ENCODE data around the gene EN2.

- TF ChIP-seq CTCF (IDR thresholded peaks at IDR 0.05) (no peak), POLR2AphosphoS5 (IDR thresholded peaks at IDR 0.05; ENCODE audit: low read depth, low read length) (no peak), SIN3A (IDR thresholded peaks at IDR 0.05; ENCODE audit: borderline replicate concordance, insufficient read depth, low read depth, low read length) (no peak), REST (IDR thresholded peaks at IDR 0.05; ENCODE audit: insufficient read depth in 1 of 2, low read depth in 2 of 2, low read length in 1 of 2) (no peak), TCF7L2 (IDR thresholded peaks at IDR 0.05; ENCODE audit: low read depth, low read length) (no peak)
Measured at GRCh38 chr7:155447603-155448002, 10.3 kb upstream of the EN2 start.

All from Panc1 (cell line).